GM19452 (cell line): ENCODE measurements around the gene BCHE.
"Not testable (repeated sequence)": the region's sequence is repeated elsewhere in the genome, so short reads cannot be mapped to it uniquely, and the experiment has no call there.

Source experiments
- ATAC-seq: cut with Tn5 transposase; IDR thresholded peaks from one replicate; pipeline ENCODE4 v1.9.1; 2021; ENCODE audit not compliant: unreplicated experiment

Gene BCHE

GRCh38 chr3:165817160-165817709, 20.0 kb downstream of the BCHE start:
- no peak for ATAC-seq

DNA sequence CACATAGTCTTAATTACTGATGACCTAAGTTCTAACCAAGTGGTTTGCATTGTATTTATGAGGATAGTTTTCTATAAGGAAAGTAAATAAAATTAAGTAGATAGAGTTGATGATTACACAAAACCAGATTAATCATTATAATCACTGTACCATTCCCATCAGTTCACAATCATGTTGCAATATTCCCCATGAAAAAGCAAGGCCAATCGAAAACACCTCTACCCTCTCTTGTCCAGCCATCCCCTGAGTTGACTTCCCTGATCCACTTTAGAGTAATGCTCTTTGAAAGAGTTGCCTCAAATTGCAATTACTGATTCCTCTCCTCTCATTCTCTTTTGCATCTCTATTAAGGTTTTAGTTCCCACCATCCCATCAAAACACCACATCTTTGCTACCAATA, 21.0 kb downstream of the BCHE start:
- ATAC-seq: no peak

DNA sequence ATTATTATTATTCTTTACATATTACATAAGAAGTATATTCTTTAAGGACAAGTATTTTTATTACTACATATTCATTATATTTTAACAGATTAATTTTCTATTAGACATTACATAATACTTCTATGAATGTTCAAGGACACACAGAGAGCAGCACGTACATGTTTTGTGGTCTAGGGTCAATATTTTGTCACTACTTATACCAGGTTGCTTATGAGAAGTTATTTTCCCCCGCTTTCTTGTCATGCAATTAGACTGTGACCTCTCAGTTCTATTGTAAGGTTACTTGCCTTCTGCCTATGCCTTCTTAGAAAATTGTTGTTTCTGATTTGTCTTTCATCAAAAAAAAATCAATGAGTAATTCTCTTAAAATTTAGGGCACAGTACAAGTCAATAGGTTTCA, 21.5 kb downstream of the BCHE start:
- no peak for ATAC-seq

DNA sequence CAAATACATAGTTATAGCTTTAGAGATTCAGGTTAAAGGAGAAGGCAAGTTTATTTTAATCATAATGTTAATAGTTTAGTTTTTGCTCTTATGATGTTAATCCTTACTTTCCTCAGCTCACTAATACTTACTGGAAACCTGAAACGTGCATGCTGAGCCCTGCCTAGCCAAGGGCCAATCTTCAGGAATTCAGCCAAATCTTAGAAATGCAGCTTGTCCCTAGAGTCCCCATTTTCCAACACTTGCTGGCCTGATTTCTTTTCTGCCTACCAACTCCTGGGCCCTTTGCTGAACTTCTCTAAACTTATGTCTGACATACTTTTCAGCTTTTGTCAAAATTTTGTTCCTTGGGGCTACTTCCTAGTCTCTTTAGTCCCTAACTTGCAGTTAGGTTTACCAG, 22.8 kb downstream of the BCHE start:
- ATAC-seq: no peak

GRCh38 chr3:165807937-165808336, 29.3 kb downstream of the BCHE start:
- ATAC-seq: not testable (repeated sequence)

DNA sequence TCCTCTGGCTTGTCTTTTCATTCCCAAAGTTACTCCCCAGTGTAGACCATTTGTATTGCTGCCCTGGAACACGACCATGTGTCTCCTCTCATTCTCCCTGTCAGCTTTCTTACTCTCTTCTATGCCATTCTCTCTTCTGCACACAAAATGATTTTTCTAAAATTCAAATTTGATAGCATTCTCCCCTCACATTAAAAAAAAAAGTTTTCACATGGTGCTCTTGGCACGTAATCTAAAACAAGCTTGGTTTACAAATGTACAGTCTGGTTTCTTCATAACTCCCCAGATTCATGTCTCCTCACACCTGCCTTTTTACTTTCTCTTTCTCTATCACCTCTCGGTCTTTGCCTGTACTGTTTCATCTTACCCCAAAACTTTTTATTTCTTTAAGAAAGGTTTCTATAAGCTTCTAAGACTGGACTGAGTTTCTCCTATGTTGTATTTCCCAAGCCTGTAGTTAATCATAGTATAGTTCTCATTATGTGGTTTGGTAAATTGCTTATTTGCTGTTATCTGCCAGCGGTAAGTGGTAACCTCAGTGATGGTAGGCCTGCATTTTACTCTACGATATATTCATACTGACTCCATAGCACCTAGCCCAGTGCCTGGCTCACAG, 31.2 kb downstream of the BCHE start:
- peak; percentile 87 for ATAC-seq

- no peak for ATAC-seq
These were observed 33.8 kb downstream of the BCHE start for GRCh38 chr3:165803471-165803870.

GRCh38 chr3:165800970-165801369, 36.3 kb downstream of the BCHE start:
- no peak for ATAC-seq

DNA sequence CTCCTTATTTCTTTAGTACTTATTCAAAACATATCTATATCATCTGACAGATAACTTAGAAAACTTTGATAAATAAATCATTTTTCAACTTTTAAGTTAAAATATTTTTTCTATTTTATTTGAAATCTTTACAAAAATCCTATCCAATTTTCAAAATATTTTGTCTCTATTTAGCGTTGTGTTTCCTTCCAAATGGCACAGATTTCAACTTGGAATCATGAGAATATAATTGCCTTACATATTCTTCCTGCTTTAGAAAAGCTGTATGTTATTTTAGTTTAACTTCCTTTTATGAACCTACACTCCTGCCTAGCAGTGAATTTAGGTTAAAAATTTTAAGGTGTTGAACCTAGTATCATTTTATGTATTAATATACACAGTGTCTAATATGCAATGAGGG, 38.2 kb downstream of the BCHE start:
- ATAC-seq: no peak

- ATAC-seq: no peak
These were observed 39.7 kb downstream of the BCHE start for GRCh38 chr3:165797551-165797950.

DNA sequence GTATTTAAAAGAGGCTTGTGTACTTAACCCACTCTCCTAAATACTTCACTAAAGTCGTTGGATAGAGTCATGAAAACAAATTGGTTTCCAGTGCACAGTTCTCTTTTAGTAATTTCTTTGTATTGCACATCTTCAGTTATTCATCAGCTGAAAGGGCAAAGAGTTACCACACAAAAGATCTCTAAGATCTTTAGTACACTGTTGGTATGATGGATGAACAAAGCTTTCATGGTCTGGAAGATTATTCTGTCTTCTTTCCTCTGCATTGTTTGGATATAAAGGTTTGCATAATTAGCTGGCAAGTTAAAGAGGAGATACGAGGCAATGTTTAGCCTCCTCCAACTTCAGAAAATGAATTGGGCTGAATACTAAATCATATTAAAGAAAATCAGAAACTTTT, 40.5 kb downstream of the BCHE start:
- ATAC-seq: no peak

DNA sequence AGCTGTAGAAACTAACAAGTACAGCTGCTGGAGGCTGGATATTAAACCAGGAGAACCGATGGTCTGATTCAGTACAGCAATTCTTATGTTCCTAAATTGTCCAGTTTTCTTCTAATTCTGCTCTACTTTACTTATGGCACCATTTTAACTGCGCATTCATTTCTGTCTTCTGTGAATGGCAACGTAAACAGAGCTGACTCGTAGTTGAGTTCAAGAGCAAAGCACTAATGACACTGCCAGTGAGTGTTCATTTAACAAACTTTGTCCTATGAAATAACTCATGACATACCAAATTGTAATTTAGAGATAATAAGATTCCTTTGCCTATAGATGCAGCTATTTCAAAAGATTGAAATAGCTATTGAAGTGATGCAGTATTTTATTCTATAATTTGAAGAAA, 48.7 kb downstream of the BCHE start:
- ATAC-seq: no peak

GRCh38 chr3:165786013-165786412, 51.2 kb downstream of the BCHE start:
- ATAC-seq: no peak

GRCh38 chr3:165784337-165784736, 52.9 kb downstream of the BCHE start:
- no peak for ATAC-seq

DNA sequence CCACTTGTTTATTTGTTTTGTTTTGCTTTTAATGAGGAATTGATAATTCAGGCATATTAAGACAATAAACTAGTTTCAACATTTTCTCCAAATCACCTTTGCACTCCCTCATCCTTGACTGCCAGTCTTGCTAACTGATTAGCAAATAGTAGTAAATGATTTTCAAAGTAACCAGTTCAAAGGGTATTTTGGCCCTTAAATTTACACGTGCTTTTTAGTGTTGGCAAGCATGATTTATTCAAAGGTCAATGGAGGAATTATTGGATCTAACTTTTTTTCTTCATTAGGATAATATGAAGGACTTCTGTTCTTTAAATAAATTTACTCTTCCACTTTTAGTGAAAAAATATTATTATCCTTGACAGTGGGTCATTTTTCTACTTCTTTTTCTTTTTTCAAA, 53.8 kb downstream of the BCHE start:
- no peak for ATAC-seq

- ATAC-seq: no peak
These were observed 58.3 kb downstream of the BCHE start for GRCh38 chr3:165778891-165779290.

DNA sequence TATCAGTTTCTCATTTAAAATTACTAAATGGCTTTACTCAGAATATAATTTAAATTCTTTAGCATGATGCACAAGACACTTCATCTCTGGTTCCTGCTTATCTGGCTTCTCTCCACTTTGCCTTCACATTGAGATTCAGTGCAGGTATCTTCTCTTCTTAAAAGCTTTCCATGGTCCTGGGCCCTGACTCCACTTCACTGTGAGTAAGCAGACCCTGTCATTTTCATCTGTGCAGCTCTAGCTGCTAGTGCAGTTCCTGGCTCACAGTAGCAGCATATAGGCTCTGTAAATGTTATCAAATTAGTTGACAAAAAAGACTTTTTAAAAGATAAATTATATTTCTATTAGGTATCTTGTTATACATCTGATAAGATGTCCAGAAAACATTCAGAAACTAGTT, 58.8 kb downstream of the BCHE start:
- no peak for ATAC-seq

GRCh38 chr3:165775824-165776223, 61.4 kb downstream of the BCHE start:
- ATAC-seq: no peak

DNA sequence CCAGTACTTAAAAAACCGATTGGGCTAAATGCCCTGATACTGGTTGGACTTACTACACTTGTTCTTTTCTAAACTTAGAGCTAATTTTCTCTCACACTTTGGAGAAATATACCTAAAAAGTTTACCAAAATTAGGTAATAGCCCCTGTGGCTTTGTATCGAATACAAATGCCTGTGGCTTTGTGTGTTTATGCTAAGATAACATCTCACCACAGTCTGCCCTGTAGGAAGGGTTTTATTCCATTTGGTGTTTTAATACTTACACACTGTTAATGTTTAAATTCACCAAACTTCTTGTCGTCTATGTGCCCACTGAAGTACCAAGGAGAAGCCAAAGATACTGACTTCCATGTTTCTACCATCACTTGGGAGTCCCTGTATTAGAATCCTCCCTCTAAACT, 66.4 kb downstream of the BCHE start:
- ATAC-seq: no peak

DNA sequence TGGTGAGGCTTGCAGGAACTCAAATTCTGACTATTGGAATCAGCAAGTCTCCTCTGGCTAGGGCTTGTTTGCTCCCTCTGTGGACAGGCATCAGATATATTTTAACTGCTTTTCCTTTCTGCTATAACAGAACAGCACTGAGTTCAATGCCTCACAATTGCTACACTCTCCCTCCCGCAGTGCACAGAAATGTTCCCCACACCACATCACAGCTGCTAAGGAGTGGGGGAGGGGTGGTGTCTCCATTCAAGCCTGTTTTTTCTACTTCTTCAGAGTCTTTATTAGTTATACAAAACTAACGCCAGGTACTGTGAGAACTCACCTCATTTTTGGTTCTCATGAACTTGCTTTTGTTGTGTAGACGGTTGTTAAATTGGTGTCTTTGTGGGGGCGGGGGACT, 68.5 kb downstream of the BCHE start:
- no peak for ATAC-seq

GRCh38 chr3:165759041-165759440, 78.2 kb downstream of the BCHE start:
- ATAC-seq: no peak

GRCh38 chr3:165755571-165755970, 81.7 kb downstream of the BCHE start:
- ATAC-seq: no peak
